ENCODE measurements around the gene GRIN2B. TPM values are rescaled to one million over a fixed set of nuclear protein-coding genes. Genes with fewer than 3 reads are reported as not detected.

GRIN2B gene
- under 1 TPM in 2 of 4 donors, not detected in 2; 0.13 to 0.19 TPM for total RNA-seq

- TF ChIP-seq POLR2A (IDR thresholded peaks at IDR 0.05) (no peak), CTCF (IDR thresholded peaks at IDR 0.05) (no peak)
- H3K4me3 ChIP-seq: peak within 1 kb of the TSS in 3 of 4 donors; percentile 15 to 54 (median 36)
- H3K27me3 ChIP-seq: peaks cover 0 to 89% (median 10%) of the 10 kb centered on the region in 4 donors
- H3K4me1 ChIP-seq: peaks cover 6 to 23% (median 7%) of the 10 kb centered on the region in 3 donors
- no peak for DNase-seq
- H3K36me3 ChIP-seq: no peaks in the 10 kb centered on the region
- no peaks in the 10 kb centered on the region for H3K9me3 ChIP-seq
- intact Hi-C loops (cut with DNase I): no loop called here
- H3K27ac ChIP-seq: no peak within 1 kb of the TSS
- 2 to 8% methylated on average over 15 to 19 of the region's 37 CpGs for WGBS, 2 donors
These were observed at the start of gene GRIN2B for GRCh38 chr12:13981296-13981962. GRIN2B (minus strand) TSS chr12:13981602; CDS start chr12:13866208, 115,394 bp downstream.

GRCh38 chr12:14026537-14026936 lies 45.1 kb upstream of the GRIN2B start:
- no peaks in the 10 kb centered on the region for H3K27me3 ChIP-seq
- H3K4me1 ChIP-seq: no peaks in the 10 kb centered on the region
- TF ChIP-seq CTCF (IDR thresholded peaks at IDR 0.05) (no peak), POLR2A (IDR thresholded peaks at IDR 0.05) (no peak)
- 83 to 84% methylated on average over 4 of the region's 4 CpGs for WGBS, 2 donors
- no peak overlapping the region for H3K27ac ChIP-seq
- intact Hi-C loops (cut with DNase I): no loop called here
- no peaks in the 10 kb centered on the region for H3K36me3 ChIP-seq
- no peak for DNase-seq
- H3K4me3 ChIP-seq: no peak overlapping the region
- H3K9me3 ChIP-seq: no peaks in the 10 kb centered on the region

- H3K27me3 ChIP-seq: no peaks in the 10 kb centered on the region
- no peaks in the 10 kb centered on the region for H3K4me1 ChIP-seq
- H3K9me3 ChIP-seq: no peaks in the 10 kb centered on the region
- H3K4me3 ChIP-seq: no peak overlapping the region
- TF ChIP-seq POLR2A (IDR thresholded peaks at IDR 0.05): no peak
- TF ChIP-seq CTCF (IDR thresholded peaks at IDR 0.05): no peak
- DNase-seq: no peak
- no peak overlapping the region for H3K27ac ChIP-seq
- intact Hi-C loops (cut with DNase I): no loop called here
- H3K36me3 ChIP-seq: no peaks in the 10 kb centered on the region
These were observed 43.2 kb upstream of the GRIN2B start for GRCh38 chr12:14024591-14024990.

- WGBS, 2 donors: 52 to 69% methylated on average over 2 of the region's 2 CpGs
- Histone ChIP-seq H3K4me3 (no peak overlapping the region), H3K36me3 (no peaks in the 10 kb centered on the region), H3K27ac (no peak overlapping the region), H3K9me3 (peaks cover 0 to under 1% (median 0%) of the 10 kb centered on the region in 3 donors), H3K4me1 (no peaks in the 10 kb centered on the region), H3K27me3 (no peaks in the 10 kb centered on the region)
- no peak for TF ChIP-seq POLR2A (IDR thresholded peaks at IDR 0.05)
- no peak for TF ChIP-seq CTCF (IDR thresholded peaks at IDR 0.05)
- no peak for DNase-seq
- intact Hi-C loops (cut with DNase I): no loop called here
These were observed 36.7 kb upstream of the GRIN2B start for GRCh38 chr12:14018080-14018479.

GRCh38 chr12:14010989-14011388 lies 29.6 kb upstream of the GRIN2B start:
- WGBS, 2 donors: 53 to 72% methylated on average over 1 of the region's 1 CpG
- Histone ChIP-seq H3K9me3 (peaks cover 0 to 5% (median 0%) of the 10 kb centered on the region in 3 donors), H3K36me3 (no peaks in the 10 kb centered on the region), H3K4me3 (no peak overlapping the region), H3K4me1 (no peaks in the 10 kb centered on the region), H3K27me3 (no peaks in the 10 kb centered on the region), H3K27ac (no peak overlapping the region)
- intact Hi-C loops (cut with DNase I): no loop called here
- DNase-seq: no peak
- TF ChIP-seq POLR2A (IDR thresholded peaks at IDR 0.05): no peak
- no peak for TF ChIP-seq CTCF (IDR thresholded peaks at IDR 0.05)

Measured in esophagus squamous epithelium (tissue), 5 donors.